GM12801 (cell line): Measurements from ENCODE around the gene EMCN.

Experiments used
- CTCF ChIP-seq: IDR thresholded peaks from one replicate; pipeline ENCODE4 v1.5.1; 2011; ENCODE audit warnings: control low read depth; ENCODE audit not compliant: insufficient read length; ENCODE audit errors: extremely low read depth

The EMCN gene

GRCh38 chr4:100540131-100540530 lies 22.3 kb upstream of the EMCN start:
- TF ChIP-seq CTCF, result no peak

GRCh38 chr4:100539706-100540105 lies 21.9 kb upstream of the EMCN start:
- TF ChIP-seq CTCF, result no peak

GRCh38 chr4:100533741-100534140 lies 15.9 kb upstream of the EMCN start:
- TF ChIP-seq CTCF, result no peak

- TF ChIP-seq CTCF, result no peak
Measured at GRCh38 chr4:100525686-100526085, 7.9 kb upstream of the EMCN start.

- TF ChIP-seq CTCF, result no peak
Measured at GRCh38 chr4:100519205-100519604, 1.4 kb upstream of the EMCN start.

GRCh38 chr4:100516225-100516624 lies 1.6 kb downstream of the EMCN start:
- no peak for TF ChIP-seq CTCF

- TF ChIP-seq CTCF, result no peak
Measured at GRCh38 chr4:100511896-100512295, 5.9 kb downstream of the EMCN start.

- TF ChIP-seq CTCF, result no peak
Measured at GRCh38 chr4:100510551-100510950, 7.3 kb downstream of the EMCN start.
